Gastrocnemius medialis (tissue), 4 donors: ENCODE data around the gene GART.

Source experiments
- CTCF ChIP-seq, 5 experiments: fragments of 450-650 bp in 3 of 5; fragments of 200-600 bp in 2 of 5; sonication (generic) in 2 of 5; IDR thresholded peaks in 4 of 5; conservative IDR thresholded peaks in 1 of 5; 1 replicate in 4 of 5; 2 replicates in 1 of 5; pipeline ENCODE4 v1.5.1; 2016 to 2019; ENCODE audit warnings: antibody characterized with exemption in 5 of 5, mild to moderate bottlenecking in 3 of 5, moderate library complexity in 3 of 5
- POLR2A ChIP-seq, 2 donors: fragments of 450-650 bp; IDR thresholded peaks; one replicate each; pipeline ENCODE4 v1.6.1; 2017; ENCODE audit warnings: antibody characterized with exemption in 2 of 2, mild to moderate bottlenecking in 2 of 2, moderate library complexity in 2 of 2

- TF ChIP-seq POLR2A (IDR thresholded peaks at IDR 0.05) (no peak), CTCF (IDR thresholded peaks at IDR 0.05 in 4 of 5, conservative IDR thresholded peaks at IDR 0.05 in 1 of 5) (no peak)
These were observed 53.9 kb downstream of the GART start for GRCh38 chr21:33487996-33488395.
